Amygdala (tissue), 56 donors: ENCODE data around the gene ADAM12.

ENCODE experiments used
- DNase-seq, 56 donors: peaks; one replicate each; lab custom pipeline; 2025; lab: John Stamatoyannopoulos, UW

Gene ADAM12

GRCh38 chr10:126324826-126325225 lies 63.5 kb downstream of the ADAM12 start:
- no peak for DNase-seq

GRCh38 chr10:126321440-126321839 lies 66.8 kb downstream of the ADAM12 start:
- DNase-seq = no peak

GRCh38 chr10:126317751-126318150 lies 70.5 kb downstream of the ADAM12 start:
- no peak for DNase-seq

- DNase-seq = no peak
These were observed 72.6 kb downstream of the ADAM12 start for GRCh38 chr10:126315494-126316177.

GRCh38 chr10:126314863-126315493 lies 73.3 kb downstream of the ADAM12 start:
- no peak for DNase-seq

GRCh38 chr10:126312167-126312566 lies 76.1 kb downstream of the ADAM12 start:
- DNase-seq = no peak

GRCh38 chr10:126309228-126309883 lies 78.9 kb downstream of the ADAM12 start:
- DNase-seq = no peak

GRCh38 chr10:126302826-126303665 lies 85.2 kb downstream of the ADAM12 start:
- DNase-seq = peak in 5 of 56 donors; percentile 2 to 5 (median 2)

GRCh38 chr10:126302476-126302756 lies 85.9 kb downstream of the ADAM12 start:
- no peak for DNase-seq

- no peak for DNase-seq
These were observed 86.4 kb downstream of the ADAM12 start for GRCh38 chr10:126301701-126302475.

GRCh38 chr10:126294451-126294850 lies 93.8 kb downstream of the ADAM12 start:
- DNase-seq = no peak

- no peak for DNase-seq
These were observed 98.0 kb downstream of the ADAM12 start for GRCh38 chr10:126290232-126290631.

- DNase-seq = no peak
These were observed 99.5 kb downstream of the ADAM12 start for GRCh38 chr10:126288547-126289493.

- no peak for DNase-seq
These were observed 102.0 kb downstream of the ADAM12 start for GRCh38 chr10:126286256-126286780.

- no peak for DNase-seq
These were observed 105.0 kb downstream of the ADAM12 start for GRCh38 chr10:126283307-126283706.

- no peak for DNase-seq
These were observed 109.4 kb downstream of the ADAM12 start for GRCh38 chr10:126278851-126279250.

- no peak for DNase-seq
These were observed 111.1 kb downstream of the ADAM12 start for GRCh38 chr10:126277181-126277580.

GRCh38 chr10:126272526-126272925 lies 115.8 kb downstream of the ADAM12 start:
- no peak for DNase-seq

GRCh38 chr10:126270111-126270510 lies 118.2 kb downstream of the ADAM12 start:
- no peak for DNase-seq
